SU-DHL-6 (cell line): ENCODE measurements around the gene C19orf38.

ENCODE experiments used
- CTCF ChIP-seq: fragments of 200-600 bp; sonication (generic); IDR thresholded peaks from one replicate; pipeline ENCODE4 v1.5.1; 2017; ENCODE audit warnings: antibody characterized with exemption, mild to moderate bottlenecking, low read length, moderate library complexity; ENCODE audit not compliant: insufficient read depth, poor library complexity, severe bottlenecking
- EZH2phosphoT487 ChIP-seq: fragments of 200-600 bp; sonication (generic), shearing (Covaris generic); conservative IDR thresholded peaks from 2 replicates; pipeline ENCODE4 v1.6.1; 2018; ENCODE audit warnings: mild to moderate bottlenecking, antibody characterized with exemption, low read length, moderate library complexity, mixed read lengths

DNA sequence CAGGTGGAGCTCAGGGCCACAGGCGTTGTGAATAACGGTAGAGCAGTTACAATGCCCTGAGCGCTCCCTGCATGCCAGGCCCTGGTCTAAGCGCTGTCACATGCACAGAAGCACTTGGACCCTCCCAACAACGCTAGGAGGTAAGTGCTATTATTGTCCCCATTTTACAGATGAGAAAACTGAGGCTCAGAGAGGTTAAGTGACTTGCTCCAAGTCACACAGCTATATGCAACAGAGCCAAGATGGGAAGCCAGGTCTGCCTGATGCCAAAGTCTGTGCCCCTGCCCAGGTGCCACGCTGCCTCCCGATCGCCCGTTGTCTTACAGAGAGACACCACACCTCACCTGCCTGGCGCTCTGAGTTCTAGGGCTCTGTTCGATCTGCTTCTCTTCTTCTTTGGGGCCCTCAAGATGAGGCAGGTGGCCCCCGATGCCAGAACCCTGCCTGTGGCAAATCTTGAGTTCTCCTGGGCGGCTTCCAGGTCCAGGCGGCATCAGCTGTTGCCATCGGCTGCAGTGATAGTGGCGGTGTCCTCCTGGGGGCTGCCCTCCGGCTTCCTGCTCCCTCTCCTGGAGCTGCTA is 60.3 kb downstream of the C19orf38 start:
- TF ChIP-seq CTCF (no peak), EZH2phosphoT487 (no peak)
